Vagina (tissue), 2 donors: ENCODE measurements around the gene ASAH2B. TPM values are rescaled to one million over a fixed set of nuclear protein-coding genes. Genes with fewer than 3 reads are reported as not detected.

Experiments used
- DNase-seq, 2 donors: peaks; one replicate each; pipeline ENCODE4 v3.0.0-alpha.2; 2017; ENCODE audit errors: extremely low spot score in 2 of 2
- H3K27ac ChIP-seq: fragments of 200-600 bp; sonication (generic); one replicate; pipeline ENCODE4 v1.5.1; 2019
- H3K27me3 ChIP-seq: fragments of 200-600 bp; sonication (generic); one replicate; pipeline ENCODE4 v1.5.1; 2019
- H3K36me3 ChIP-seq, 2 donors: fragments of 200-600 bp; sonication (generic); one replicate each; pipeline ENCODE4 v1.5.1; 2017 to 2019
- H3K4me1 ChIP-seq: fragments of 200-600 bp; sonication (generic); one replicate; pipeline ENCODE4 v1.5.1; 2019
- H3K4me3 ChIP-seq, 2 donors: fragments of 200-600 bp; sonication (generic); 1 replicate in 1 of 2; 2 replicates in 1 of 2; pipeline ENCODE4 v1.5.1; 2016 to 2019
- H3K9me3 ChIP-seq: fragments of 200-600 bp; sonication (generic); one replicate; pipeline ENCODE4 v1.5.1; 2019
- POLR2A ChIP-seq, 2 donors: fragments of 450-650 bp; IDR thresholded peaks; one replicate each; pipeline ENCODE4 v1.6.1; 2017; ENCODE audit warnings: antibody characterized with exemption in 2 of 2, mild to moderate bottlenecking in 2 of 2, moderate library complexity in 2 of 2
- POLR2AphosphoS5 ChIP-seq, 2 donors: sonication (generic); formaldehyde crosslinking; IDR thresholded peaks; one replicate each; pipeline ENCODE4 v1.9.0; 2017; ENCODE audit warnings: antibody characterized with exemption in 2 of 2, mild to moderate bottlenecking in 2 of 2, low read depth in 1 of 2; ENCODE audit not compliant: insufficient read depth in 1 of 2
- intact Hi-C: fragments of 100-400 bp; cut with DNase I; formaldehyde crosslinking; loops from one replicate; pipeline ENCODE4 v1.15.1; 2023
- total RNA-seq: library from RNA; depleted of rRNA; stranded (reverse); fragments of >200 nt; gene quantifications from one replicate; pipeline ENCODE4 v1.2.3, GENCODE V29; 2016
- TF ChIP-seq, protein P1 (sequence below), 3 experiments: fragments of 450-650 bp in 2 of 3; fragments of 200-600 bp in 1 of 3; sonication (generic) in 1 of 3; IDR thresholded peaks; one replicate each; pipeline ENCODE4 v1.5.1; 2017 to 2019; ENCODE audit warnings: antibody characterized with exemption in 3 of 3, mild to moderate bottlenecking in 2 of 3, moderate library complexity in 2 of 3

Gene ASAH2B
- total RNA-seq, 1 donor from 2014 or later: 0.74 TPM

DNA sequence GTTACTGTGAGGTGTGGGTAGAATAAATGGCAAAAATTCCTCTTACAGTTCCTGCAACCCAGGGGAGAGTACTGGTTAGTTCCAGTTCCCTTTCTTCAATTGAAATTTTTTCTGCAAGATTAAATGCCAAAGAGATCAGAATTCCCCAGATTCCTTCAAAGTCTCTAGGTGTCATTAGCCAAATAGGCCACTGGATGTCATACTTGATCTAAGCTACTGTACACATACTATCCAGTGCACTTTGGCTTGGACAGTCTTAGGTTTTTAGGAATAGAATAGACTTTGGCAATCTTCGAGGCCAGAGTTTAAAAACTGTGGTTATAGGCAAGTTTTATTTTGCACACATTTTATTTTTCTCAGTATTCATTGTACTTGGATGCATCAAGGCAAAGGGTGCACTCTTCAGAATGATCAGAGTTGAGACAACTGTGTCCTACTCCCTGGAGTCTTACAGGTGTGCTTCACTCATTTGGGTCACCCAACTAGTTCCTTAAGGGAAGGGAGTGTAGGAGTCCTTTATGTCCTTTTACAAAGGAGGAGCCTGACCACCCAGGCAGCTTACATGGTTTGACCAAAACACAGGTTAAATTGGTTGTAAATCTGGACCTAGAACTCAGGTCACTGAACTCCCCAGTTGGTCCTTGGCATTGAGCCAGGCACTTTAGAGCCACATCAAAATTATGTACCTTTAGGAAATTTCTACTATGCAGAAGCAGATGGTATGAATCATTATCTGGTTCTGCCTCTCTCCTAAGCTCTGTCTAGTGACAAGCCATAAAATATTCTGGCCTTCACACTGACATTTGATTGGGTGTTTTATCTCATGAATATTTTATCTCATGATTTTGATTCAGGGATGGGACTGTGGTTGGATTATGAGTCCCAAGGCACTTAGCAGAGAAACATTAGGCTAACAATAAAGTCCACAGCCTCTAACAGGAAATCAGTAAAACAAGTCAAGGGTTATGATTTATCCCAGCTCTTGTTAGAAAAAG lies 49.5 kb downstream of the ASAH2B start:
- H3K27me3 ChIP-seq: no peaks in the 10 kb centered on the region
- TF ChIP-seq POLR2A (IDR thresholded peaks at IDR 0.05) (no peak), POLR2AphosphoS5 (IDR thresholded peaks at IDR 0.05; ENCODE audit: insufficient read depth in 1 of 2, low read depth in 1 of 2) (no peak)
- TF ChIP-seq, protein P1, sequence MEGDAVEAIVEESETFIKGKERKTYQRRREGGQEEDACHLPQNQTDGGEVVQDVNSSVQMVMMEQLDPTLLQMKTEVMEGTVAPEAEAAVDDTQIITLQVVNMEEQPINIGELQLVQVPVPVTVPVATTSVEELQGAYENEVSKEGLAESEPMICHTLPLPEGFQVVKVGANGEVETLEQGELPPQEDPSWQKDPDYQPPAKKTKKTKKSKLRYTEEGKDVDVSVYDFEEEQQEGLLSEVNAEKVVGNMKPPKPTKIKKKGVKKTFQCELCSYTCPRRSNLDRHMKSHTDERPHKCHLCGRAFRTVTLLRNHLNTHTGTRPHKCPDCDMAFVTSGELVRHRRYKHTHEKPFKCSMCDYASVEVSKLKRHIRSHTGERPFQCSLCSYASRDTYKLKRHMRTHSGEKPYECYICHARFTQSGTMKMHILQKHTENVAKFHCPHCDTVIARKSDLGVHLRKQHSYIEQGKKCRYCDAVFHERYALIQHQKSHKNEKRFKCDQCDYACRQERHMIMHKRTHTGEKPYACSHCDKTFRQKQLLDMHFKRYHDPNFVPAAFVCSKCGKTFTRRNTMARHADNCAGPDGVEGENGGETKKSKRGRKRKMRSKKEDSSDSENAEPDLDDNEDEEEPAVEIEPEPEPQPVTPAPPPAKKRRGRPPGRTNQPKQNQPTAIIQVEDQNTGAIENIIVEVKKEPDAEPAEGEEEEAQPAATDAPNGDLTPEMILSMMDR (IDR thresholded peaks at IDR 0.05): no peak
- DNase-seq: no peak
- intact Hi-C loops: no loop called here
- H3K4me3 ChIP-seq: no peak overlapping the region
- H3K27ac ChIP-seq: no peak overlapping the region
- H3K9me3 ChIP-seq: no peaks in the 10 kb centered on the region
- H3K4me1 ChIP-seq: no peaks in the 10 kb centered on the region
- H3K36me3 ChIP-seq: no peaks in the 10 kb centered on the region

DNA sequence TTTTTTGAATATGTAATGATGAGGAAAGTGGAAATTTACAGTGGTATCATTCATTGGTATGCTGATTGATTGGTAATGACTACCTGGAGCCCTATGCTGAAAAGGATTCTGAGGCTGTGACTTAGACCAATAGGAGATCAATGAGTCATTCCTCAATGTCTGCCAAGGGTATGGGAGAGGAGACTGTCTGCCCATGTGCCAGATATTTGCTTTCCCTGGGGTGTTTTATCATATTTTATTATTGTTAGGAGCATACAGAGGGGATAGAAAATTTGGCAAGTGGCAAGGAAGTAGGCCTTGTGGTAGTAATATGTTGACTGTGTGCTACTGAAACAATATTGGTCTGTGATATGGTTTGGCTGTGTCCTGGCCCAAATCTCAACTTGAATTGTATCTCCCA lies 54.8 kb downstream of the ASAH2B start:
- no peak overlapping the region for H3K27ac ChIP-seq
- no peak overlapping the region for H3K4me3 ChIP-seq
- H3K36me3 ChIP-seq: no peaks in the 10 kb centered on the region
- intact Hi-C loops: no loop called here
- TF ChIP-seq POLR2A (IDR thresholded peaks at IDR 0.05) (no peak), POLR2AphosphoS5 (IDR thresholded peaks at IDR 0.05; ENCODE audit: insufficient read depth in 1 of 2, low read depth in 1 of 2) (no peak)
- TF ChIP-seq, protein P1 (IDR thresholded peaks at IDR 0.05): no peak
- no peaks in the 10 kb centered on the region for H3K27me3 ChIP-seq
- no peaks in the 10 kb centered on the region for H3K4me1 ChIP-seq
- DNase-seq: no peak
- H3K9me3 ChIP-seq: no peaks in the 10 kb centered on the region

GRCh38 chr10:50796693-50797092 lies 57.0 kb downstream of the ASAH2B start:
- Histone ChIP-seq H3K27me3 (no peaks in the 10 kb centered on the region), H3K4me1 (no peaks in the 10 kb centered on the region), H3K4me3 (no peak overlapping the region), H3K9me3 (no peaks in the 10 kb centered on the region), H3K27ac (no peak overlapping the region), H3K36me3 (no peaks in the 10 kb centered on the region)
- intact Hi-C loops: no loop called here
- no peak for DNase-seq
- TF ChIP-seq POLR2AphosphoS5 (IDR thresholded peaks at IDR 0.05; ENCODE audit: insufficient read depth in 1 of 2, low read depth in 1 of 2) (no peak), POLR2A (IDR thresholded peaks at IDR 0.05) (no peak)
- TF ChIP-seq, protein P1 (IDR thresholded peaks at IDR 0.05): no peak

GRCh38 chr10:50798297-50798696 lies 58.6 kb downstream of the ASAH2B start:
- TF ChIP-seq, protein P1 (IDR thresholded peaks at IDR 0.05): no peak
- TF ChIP-seq POLR2A (IDR thresholded peaks at IDR 0.05) (no peak), POLR2AphosphoS5 (IDR thresholded peaks at IDR 0.05; ENCODE audit: insufficient read depth in 1 of 2, low read depth in 1 of 2) (no peak)
- Histone ChIP-seq H3K4me1 (no peaks in the 10 kb centered on the region), H3K36me3 (no peaks in the 10 kb centered on the region), H3K9me3 (no peaks in the 10 kb centered on the region), H3K4me3 (no peak overlapping the region), H3K27ac (no peak overlapping the region), H3K27me3 (no peaks in the 10 kb centered on the region)
- intact Hi-C loops: no loop called here
- no peak for DNase-seq

DNA sequence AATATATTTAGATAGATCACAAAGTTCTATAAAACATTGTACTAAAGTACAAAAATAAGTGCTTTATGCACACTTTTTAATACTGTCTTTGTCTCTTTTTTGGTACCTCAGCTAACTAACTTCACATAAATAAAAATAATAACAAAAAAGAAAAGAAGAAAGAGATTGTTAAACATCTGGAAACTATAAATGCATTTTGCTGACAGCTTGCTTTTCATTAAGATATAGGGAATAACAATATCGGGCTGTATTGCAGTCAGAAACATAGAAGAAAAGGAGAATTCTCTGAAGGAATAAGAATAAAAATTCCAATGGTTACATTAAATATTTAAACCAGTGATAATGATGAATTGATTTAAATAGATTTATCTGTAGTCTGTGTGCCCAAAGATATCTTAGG lies 59.9 kb downstream of the ASAH2B start:
- no peak overlapping the region for H3K4me3 ChIP-seq
- DNase-seq: no peak
- intact Hi-C loops: no loop called here
- no peaks in the 10 kb centered on the region for H3K27me3 ChIP-seq
- no peak overlapping the region for H3K27ac ChIP-seq
- no peaks in the 10 kb centered on the region for H3K4me1 ChIP-seq
- H3K9me3 ChIP-seq: no peaks in the 10 kb centered on the region
- H3K36me3 ChIP-seq: no peaks in the 10 kb centered on the region
- TF ChIP-seq, protein P1 (IDR thresholded peaks at IDR 0.05): no peak
- TF ChIP-seq POLR2A (IDR thresholded peaks at IDR 0.05) (no peak), POLR2AphosphoS5 (IDR thresholded peaks at IDR 0.05; ENCODE audit: insufficient read depth in 1 of 2, low read depth in 1 of 2) (no peak)
